GM12873 (cell line): Measurements from ENCODE around the gene ZNF32.

Source experiments
- CTCF ChIP-seq: IDR thresholded peaks from 2 replicates; pipeline ENCODE4 v1.5.1; 2012; ENCODE audit warnings: low read depth, mild to moderate bottlenecking, moderate library complexity, low read length, control low read depth; ENCODE audit not compliant: insufficient read depth; ENCODE audit errors: missing control alignments

Gene ZNF32

GRCh38 chr10:43669386-43669785, 20.7 kb upstream of the ZNF32 start:
- no peak for TF ChIP-seq CTCF

- no peak for TF ChIP-seq CTCF
Measured at GRCh38 chr10:43667761-43668386, 19.2 kb upstream of the ZNF32 start.

GRCh38 chr10:43667317-43667731, 18.6 kb upstream of the ZNF32 start:
- peak; percentile 25 for TF ChIP-seq CTCF

GRCh38 chr10:43666552-43666951, 17.9 kb upstream of the ZNF32 start:
- TF ChIP-seq CTCF: no peak

- TF ChIP-seq CTCF: no peak
Measured at GRCh38 chr10:43665054-43665453, 16.4 kb upstream of the ZNF32 start.

GRCh38 chr10:43658227-43658626, 9.5 kb upstream of the ZNF32 start:
- TF ChIP-seq CTCF: no peak

- no peak for TF ChIP-seq CTCF
Measured at GRCh38 chr10:43655311-43655710, 6.6 kb upstream of the ZNF32 start.
